Mesothelial cell of epicardium (in vitro differentiated cells): ENCODE results near the gene KCNMA1. TPM values are rescaled to one million over a fixed set of nuclear protein-coding genes. Genes with fewer than 3 reads are reported as not detected.

ENCODE experiments used
- DNase-seq, 2 experiments: peaks; one replicate each; pipeline ENCODE4 v3.0.0; 2021; ENCODE audit warnings: low spot score in 2 of 2; ENCODE audit not compliant: unreplicated experiment in 2 of 2
- H3K27ac Mint-ChIP-seq: 2 replicates; pipeline ENCODE4 v1.8.0; 2021; ENCODE audit warnings: mixed read lengths
- H3K27me3 Mint-ChIP-seq: 2 replicates; pipeline ENCODE4 v1.8.0; 2021; ENCODE audit warnings: low read depth, mixed read lengths
- H3K36me3 Mint-ChIP-seq: 2 replicates; pipeline ENCODE4 v1.8.0; 2021; ENCODE audit warnings: mixed read lengths
- H3K4me1 Mint-ChIP-seq: 2 replicates; pipeline ENCODE4 v1.8.0; 2021; ENCODE audit warnings: mixed read lengths
- H3K4me3 Mint-ChIP-seq: 2 replicates; pipeline ENCODE4 v1.8.0; 2021; ENCODE audit warnings: mild to moderate bottlenecking, moderate library complexity, mixed read lengths
- H3K9me3 Mint-ChIP-seq: 2 replicates; pipeline ENCODE4 v1.8.0; 2021; ENCODE audit warnings: mixed read lengths
- CTCF ChIP-seq: fragments of 200-600 bp; sonication (generic); IDR thresholded peaks from one replicate; pipeline ENCODE4 v1.5.0; 2021; ENCODE audit warnings: antibody characterized with exemption; ENCODE audit not compliant: unreplicated experiment
- total RNA-seq: library from RNA; stranded (reverse); gene quantifications from 3 replicates; pipeline ENCODE4 v1.2.1, GENCODE V29; 2021

Gene KCNMA1
- total RNA-seq, 1 donor from 2014 or later: 44.0 TPM

GRCh38 chr10:77616766-77617165, 20.8 kb downstream of the KCNMA1 start:
- H3K9me3 Mint-ChIP-seq: no peaks in the 10 kb centered on the region
- H3K36me3 Mint-ChIP-seq: no peaks in the 10 kb centered on the region
- no peak for DNase-seq
- no peak overlapping the region for H3K4me3 Mint-ChIP-seq
- H3K27ac Mint-ChIP-seq: no peak overlapping the region
- H3K4me1 Mint-ChIP-seq: peaks cover 8% of the 10 kb centered on the region
- TF ChIP-seq CTCF: no peak
- H3K27me3 Mint-ChIP-seq: no peaks in the 10 kb centered on the region

- Mint-ChIP-seq H3K9me3 (no peaks in the 10 kb centered on the region), H3K36me3 (no peaks in the 10 kb centered on the region), H3K4me3 (no peak overlapping the region), H3K27me3 (no peaks in the 10 kb centered on the region), H3K4me1 (peaks cover 16% of the 10 kb centered on the region), H3K27ac (no peak overlapping the region)
- no peak for TF ChIP-seq CTCF
- no peak for DNase-seq
Measured at GRCh38 chr10:77614778-77615625, 22.6 kb downstream of the KCNMA1 start.

GRCh38 chr10:77613476-77614130, 24.0 kb downstream of the KCNMA1 start:
- Mint-ChIP-seq H3K36me3 (no peaks in the 10 kb centered on the region), H3K4me3 (no peak overlapping the region), H3K27me3 (no peaks in the 10 kb centered on the region), H3K9me3 (no peaks in the 10 kb centered on the region), H3K27ac (peak overlapping the region; percentile 64), H3K4me1 (peaks cover 20% of the 10 kb centered on the region)
- TF ChIP-seq CTCF: no peak
- DNase-seq: no peak

- Mint-ChIP-seq H3K27ac (no peak overlapping the region), H3K27me3 (no peaks in the 10 kb centered on the region), H3K4me3 (no peak overlapping the region), H3K9me3 (no peaks in the 10 kb centered on the region), H3K36me3 (no peaks in the 10 kb centered on the region), H3K4me1 (peaks cover 23% of the 10 kb centered on the region)
- TF ChIP-seq CTCF: no peak
- no peak for DNase-seq
Measured at GRCh38 chr10:77611670-77612069, 25.9 kb downstream of the KCNMA1 start.

GRCh38 chr10:77611221-77611620, 26.4 kb downstream of the KCNMA1 start:
- Mint-ChIP-seq H3K4me3 (no peak overlapping the region), H3K27ac (no peak overlapping the region), H3K9me3 (no peaks in the 10 kb centered on the region), H3K36me3 (no peaks in the 10 kb centered on the region), H3K4me1 (peaks cover 24% of the 10 kb centered on the region), H3K27me3 (no peaks in the 10 kb centered on the region)
- no peak for DNase-seq
- TF ChIP-seq CTCF: no peak
